Hematopoietic multipotent progenitor cell treated with erythropoietin and hydrocortisone succinate and interleukin-3 and kit ligand, for 4 days (in vitro differentiated cells): ENCODE data around the gene MAG.

Experiments used
- DNase-seq: peaks from one replicate; pipeline ENCODE4 v3.0.0-alpha.2; 2015

Gene MAG

DNA sequence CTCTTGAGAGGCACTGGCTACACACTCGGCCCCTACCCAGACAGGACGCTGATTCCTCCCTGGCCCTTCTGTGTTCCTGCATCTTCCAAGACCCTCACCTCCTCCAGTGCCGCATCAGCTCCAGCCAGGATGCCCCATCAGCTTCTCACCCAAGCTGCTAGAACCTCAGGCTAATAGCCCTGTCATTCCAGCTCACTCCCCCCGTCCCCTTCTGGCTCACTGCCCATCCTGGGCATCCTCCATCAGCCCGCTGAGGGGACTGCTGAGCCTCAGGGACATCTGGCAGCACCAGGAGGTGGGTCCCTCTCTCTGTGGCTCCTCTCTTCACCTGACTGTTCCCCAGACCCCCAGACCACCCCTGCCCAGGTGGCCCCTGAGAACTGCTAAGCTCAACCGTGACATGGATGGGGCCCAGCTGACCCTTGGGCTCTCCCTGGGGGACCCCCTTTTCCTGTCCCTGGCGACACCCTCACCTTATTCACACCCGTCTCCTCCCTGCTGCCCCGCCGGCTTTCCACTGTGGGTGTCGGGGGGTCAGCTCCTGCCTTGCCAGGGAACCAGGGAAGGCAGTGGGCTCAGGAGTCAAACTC lies 71.1 kb downstream of the MAG start:
- DNase-seq: no peak
